Activated naive CD8-positive, alpha-beta T cell treated with anti-CD3 and anti-CD28 coated beads for 36 hours (primary cell): ENCODE results near the gene ZBTB20. TPM values are rescaled to one million over a fixed set of nuclear protein-coding genes. Genes with fewer than 3 reads are reported as not detected.
"Not testable (repeated sequence)": the region's sequence is repeated elsewhere in the genome, so short reads cannot be mapped to it uniquely, and the experiment has no call there.

Experiments used
- DNase-seq: peaks from one replicate; pipeline ENCODE4 v3.0.0; 2021
- H3K27ac Mint-ChIP-seq: one replicate; pipeline ENCODE4 v1.8.0; 2022; ENCODE audit warnings: mild to moderate bottlenecking, moderate library complexity, mixed read lengths
- H3K27me3 Mint-ChIP-seq: one replicate; pipeline ENCODE4 v1.8.0; 2022; ENCODE audit warnings: mild to moderate bottlenecking, mixed read lengths
- H3K36me3 Mint-ChIP-seq: one replicate; pipeline ENCODE4 v1.8.0; 2021; ENCODE audit warnings: mild to moderate bottlenecking, mixed read lengths
- H3K4me1 Mint-ChIP-seq: one replicate; pipeline ENCODE4 v1.8.0; 2021; ENCODE audit warnings: mixed read lengths
- H3K4me3 Mint-ChIP-seq: one replicate; pipeline ENCODE4 v1.8.0; 2022; ENCODE audit warnings: mild to moderate bottlenecking, moderate library complexity, mixed read lengths
- H3K9me3 Mint-ChIP-seq: one replicate; pipeline ENCODE4 v1.8.0; 2022; ENCODE audit warnings: mixed read lengths
- total RNA-seq, 2 experiments: library from RNA; stranded (reverse); gene quantifications; one replicate each; pipeline ENCODE4 v1.2.3, GENCODE V29; 2021

ZBTB20 gene
- total RNA-seq, 2 experiments from 2014 or later, result 3.5 to 4.5 TPM

DNA sequence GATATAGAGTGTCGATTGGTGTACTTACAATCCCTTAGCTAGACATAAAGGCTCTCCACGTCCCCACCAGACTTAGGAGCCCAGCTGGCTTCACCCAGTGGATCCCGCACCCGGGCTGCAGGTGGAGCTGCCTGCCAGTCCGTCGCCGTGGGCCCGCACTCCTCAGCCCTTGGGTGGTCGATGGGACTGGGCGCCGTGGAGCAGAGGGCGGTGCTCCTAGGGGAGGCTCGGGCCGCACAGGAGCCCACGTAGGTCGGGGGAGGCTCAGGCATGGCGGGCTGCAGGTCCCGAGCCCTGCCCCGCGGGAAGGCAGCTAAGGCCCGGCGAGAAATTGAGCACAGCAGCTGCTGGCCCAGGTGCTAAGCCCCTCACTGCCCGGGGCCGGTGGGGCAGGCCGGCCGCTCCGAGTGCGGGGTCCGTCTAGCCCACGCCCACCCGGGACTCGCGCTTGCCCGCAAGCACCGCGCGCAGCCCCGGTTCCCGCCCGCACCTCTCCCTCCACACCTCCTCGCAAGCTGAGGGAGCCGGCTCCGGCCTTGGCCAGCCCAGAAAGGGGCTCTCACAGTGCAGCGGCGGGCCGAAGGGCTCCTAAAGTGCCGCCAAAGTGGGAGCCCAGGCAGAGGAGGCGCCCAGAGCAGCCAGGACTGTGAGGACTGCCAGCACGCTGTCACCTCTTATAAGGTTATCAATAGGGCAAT, 334.4 kb downstream of the ZBTB20 start:
- DNase-seq, H3K27ac Mint-ChIP-seq, H3K4me3 Mint-ChIP-seq, H3K4me1 Mint-ChIP-seq, H3K27me3 Mint-ChIP-seq, H3K9me3 Mint-ChIP-seq: not testable (repeated sequence)
- H3K36me3 Mint-ChIP-seq, result peaks cover 20% of the 10 kb centered on the region

DNA sequence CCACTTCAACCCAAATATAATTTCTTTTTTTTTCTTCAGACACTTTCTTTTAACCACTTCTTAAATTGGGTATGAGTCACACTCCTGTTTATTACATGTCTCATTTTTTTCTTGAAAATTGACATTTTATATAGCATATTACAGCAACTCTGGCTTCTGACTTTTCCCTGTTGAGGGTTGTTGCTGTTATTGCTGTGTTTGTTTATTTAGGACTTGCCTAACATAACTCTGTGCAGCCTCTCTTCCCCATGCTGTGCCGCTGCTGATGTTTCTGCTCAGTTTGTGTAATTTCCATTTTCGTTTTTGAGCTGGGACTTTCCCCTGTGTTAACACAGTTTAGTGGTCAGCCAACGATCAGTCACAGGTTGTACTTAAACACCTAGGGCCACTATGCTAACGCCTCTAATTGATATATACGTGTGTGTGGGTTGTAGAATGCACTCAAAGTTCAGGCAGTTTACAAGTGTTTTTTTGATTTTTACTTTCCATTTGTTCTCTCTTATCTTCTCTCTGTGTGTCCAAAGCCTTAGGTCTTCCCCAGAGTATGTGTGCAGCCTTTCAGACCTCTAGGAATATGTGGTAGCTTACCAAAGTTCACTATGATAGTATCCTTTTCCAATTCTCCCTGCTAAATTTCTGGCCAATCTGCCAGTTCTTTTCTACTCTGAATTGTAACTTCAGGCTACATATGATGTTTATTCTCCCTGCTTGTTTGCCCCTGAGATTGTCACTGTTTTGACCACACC, 337.2 kb downstream of the ZBTB20 start:
- H3K27ac Mint-ChIP-seq, result peak overlapping the region; percentile 46
- peaks cover 7% of the 10 kb centered on the region for H3K4me1 Mint-ChIP-seq
- H3K27me3 Mint-ChIP-seq, result no peaks in the 10 kb centered on the region
- peak; percentile 7 for DNase-seq
- peaks cover 8% of the 10 kb centered on the region for H3K9me3 Mint-ChIP-seq
- H3K36me3 Mint-ChIP-seq, result peaks cover 24% of the 10 kb centered on the region
- peak overlapping the region; percentile 18 for H3K4me3 Mint-ChIP-seq

DNA sequence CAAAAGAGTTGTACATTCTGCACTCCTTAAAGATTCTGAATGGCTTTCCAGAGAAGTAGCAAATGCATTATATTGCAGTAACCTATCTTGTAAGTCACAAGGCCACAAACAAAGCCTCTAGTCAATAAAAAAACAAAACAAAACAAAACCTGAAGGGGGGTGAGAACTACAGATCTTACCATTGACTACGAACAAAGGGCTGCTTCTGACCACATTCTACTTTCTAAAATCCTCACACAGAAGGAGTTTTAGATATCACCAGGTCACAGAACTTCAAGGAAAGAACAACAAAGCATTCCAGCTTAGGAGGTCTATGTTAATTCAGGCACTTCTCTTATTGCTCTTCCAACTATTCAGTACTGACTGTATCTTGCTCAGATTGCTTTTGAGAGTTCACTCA, 343.0 kb downstream of the ZBTB20 start:
- Mint-ChIP-seq H3K36me3 (peaks cover 19% of the 10 kb centered on the region), H3K9me3 (peaks cover 2% of the 10 kb centered on the region), H3K27me3 (no peaks in the 10 kb centered on the region), H3K4me1 (peaks cover 16% of the 10 kb centered on the region), H3K27ac (no peak overlapping the region), H3K4me3 (no peak overlapping the region)
- DNase-seq, result no peak

DNA sequence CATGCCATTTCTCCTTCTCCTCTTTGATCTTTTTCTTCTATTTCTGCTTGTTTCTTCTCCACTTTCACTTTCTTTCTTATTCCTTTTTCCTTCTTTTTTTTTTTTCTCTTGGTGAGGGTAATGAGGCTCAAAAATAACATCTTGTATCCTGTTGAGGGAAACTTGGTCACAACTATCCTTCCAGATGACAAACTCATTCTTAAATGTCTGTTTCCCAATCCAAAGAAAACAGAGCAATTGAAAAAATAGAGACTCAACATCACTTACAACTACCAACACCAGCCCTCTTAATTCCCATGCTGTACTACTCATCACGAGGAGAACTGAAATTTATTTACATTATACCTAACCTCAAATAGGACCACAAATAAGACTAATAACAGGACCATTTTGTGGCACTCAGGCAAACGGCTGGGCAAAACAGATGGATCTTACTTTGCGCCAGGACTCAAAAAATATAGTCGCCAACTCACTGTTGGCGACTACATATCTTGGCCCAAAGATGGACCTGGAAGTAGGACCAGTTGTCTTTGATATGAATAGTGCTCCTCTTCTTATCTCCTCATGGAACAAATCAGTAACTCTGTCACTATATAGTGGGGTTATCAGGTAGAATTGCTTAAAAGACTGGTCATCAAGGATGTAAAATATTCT, 343.9 kb downstream of the ZBTB20 start:
- Mint-ChIP-seq H3K9me3 (peaks cover 2% of the 10 kb centered on the region), H3K36me3 (peaks cover 21% of the 10 kb centered on the region), H3K4me3 (no peak overlapping the region), H3K4me1 (peaks cover 18% of the 10 kb centered on the region), H3K27ac (no peak overlapping the region), H3K27me3 (no peaks in the 10 kb centered on the region)
- no peak for DNase-seq

DNA sequence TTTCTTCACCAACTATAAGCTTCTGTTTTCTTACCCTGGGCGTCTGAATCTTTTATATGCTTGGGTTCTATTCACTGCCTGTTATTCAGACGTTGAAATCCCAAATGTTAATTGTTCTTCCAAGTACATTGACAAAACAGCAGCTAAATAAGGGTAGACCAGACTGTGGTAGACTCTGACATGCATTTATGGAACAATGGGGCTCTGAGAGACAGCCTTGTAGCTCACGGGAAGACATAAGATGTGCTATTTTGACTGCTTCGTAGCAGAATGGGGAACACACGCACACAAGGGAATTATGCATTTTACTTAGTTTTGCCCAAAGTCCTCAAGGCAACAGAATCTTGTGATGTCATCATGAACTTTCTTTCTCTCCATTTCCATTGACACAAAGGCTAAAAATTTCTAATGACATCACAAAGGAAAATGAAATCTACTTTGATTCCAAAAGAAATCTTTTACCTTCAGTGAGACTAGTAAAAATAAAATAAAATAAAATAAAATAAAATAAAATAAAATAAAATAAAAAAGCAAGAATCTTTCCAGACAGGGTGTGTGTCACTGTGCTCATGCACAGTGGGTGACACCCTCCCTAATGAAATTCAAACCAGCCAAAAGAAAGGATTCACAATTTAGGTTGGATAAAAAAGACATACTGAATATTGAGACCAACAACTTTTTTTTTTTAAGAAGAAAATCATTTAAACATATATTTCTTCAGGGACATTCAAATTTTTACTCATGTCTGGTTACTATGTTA, 346.6 kb downstream of the ZBTB20 start:
- Mint-ChIP-seq H3K27ac (no peak overlapping the region), H3K27me3 (no peaks in the 10 kb centered on the region), H3K9me3 (no peaks in the 10 kb centered on the region), H3K4me3 (no peak overlapping the region), H3K36me3 (peaks cover 21% of the 10 kb centered on the region), H3K4me1 (peaks cover 20% of the 10 kb centered on the region)
- DNase-seq, result no peak

DNA sequence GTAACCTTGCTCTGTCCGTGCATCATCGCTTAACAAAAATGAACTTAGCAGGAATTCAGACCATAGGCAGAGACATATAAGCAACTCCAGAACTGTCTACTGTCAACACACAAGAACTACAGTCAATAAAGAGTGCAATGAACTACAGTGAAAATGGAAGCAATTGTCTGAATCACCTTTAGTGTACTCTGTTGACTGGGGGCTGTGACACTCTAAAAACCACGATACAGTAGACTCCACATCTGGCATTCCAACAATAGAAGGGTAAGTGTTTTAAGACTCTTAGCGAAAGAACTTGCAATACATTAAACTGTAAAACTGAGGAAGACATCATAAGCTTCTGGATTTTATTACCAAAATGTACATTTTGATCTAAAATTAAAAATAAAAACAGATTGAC, 347.3 kb downstream of the ZBTB20 start:
- no peak for DNase-seq
- no peak overlapping the region for H3K4me3 Mint-ChIP-seq
- H3K4me1 Mint-ChIP-seq, result peaks cover 20% of the 10 kb centered on the region
- no peak overlapping the region for H3K27ac Mint-ChIP-seq
- H3K36me3 Mint-ChIP-seq, result peaks cover 19% of the 10 kb centered on the region
- no peaks in the 10 kb centered on the region for H3K9me3 Mint-ChIP-seq
- no peaks in the 10 kb centered on the region for H3K27me3 Mint-ChIP-seq

DNA sequence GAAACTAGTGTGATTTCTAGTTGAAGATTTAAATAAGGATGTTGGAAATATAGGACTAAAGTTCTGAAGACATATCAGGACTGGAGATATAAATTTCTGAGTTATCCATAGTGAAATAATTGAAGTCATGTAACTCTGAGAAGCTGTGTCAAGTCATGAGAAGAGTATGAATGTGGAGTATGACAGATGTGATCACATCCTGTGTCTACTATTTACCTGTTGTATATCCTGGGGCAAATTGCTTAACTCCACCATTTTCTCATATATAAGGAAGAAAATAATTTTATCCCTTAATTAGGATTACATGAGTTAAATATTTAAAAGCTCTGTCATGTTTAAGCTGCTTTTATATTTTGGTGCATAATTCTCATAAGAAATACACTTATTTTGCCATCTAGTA, 350.3 kb downstream of the ZBTB20 start:
- no peak overlapping the region for H3K27ac Mint-ChIP-seq
- no peaks in the 10 kb centered on the region for H3K27me3 Mint-ChIP-seq
- H3K4me1 Mint-ChIP-seq, result peaks cover 14% of the 10 kb centered on the region
- peaks cover 19% of the 10 kb centered on the region for H3K36me3 Mint-ChIP-seq
- H3K9me3 Mint-ChIP-seq, result no peaks in the 10 kb centered on the region
- DNase-seq, result no peak
- H3K4me3 Mint-ChIP-seq, result no peak overlapping the region

DNA sequence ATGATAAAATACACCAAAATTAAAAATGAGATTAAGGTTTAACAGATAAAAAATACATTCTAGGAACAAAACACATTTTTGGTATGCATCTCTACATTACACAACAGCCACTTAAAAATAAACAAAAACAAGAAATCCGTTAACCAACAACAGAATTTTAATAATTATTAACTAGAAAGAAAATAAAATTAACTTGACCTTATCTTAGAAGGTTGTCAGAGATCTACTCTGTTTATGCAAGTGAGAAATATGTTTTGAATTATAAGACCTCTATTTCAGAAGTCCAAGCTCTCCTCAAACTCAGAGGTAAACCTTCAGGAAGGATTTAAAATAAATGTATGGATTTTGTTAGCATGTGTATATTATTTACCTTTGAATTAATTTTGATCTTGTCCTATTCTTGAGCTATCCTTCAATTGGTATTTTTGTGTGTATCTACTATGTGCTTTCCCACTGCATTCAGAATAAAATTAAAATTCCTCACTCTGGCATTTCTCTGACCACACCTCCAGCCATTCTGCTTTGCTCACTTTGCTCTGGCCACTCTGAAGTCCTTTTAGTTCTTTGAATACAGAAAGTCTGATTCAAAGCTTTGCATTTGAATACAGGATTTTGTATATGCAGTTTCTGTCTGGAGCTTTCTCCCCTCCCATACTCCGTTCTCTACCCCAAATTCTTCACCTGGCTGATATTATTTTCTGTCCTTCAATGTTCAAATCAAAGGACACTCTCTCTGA, 352.0 kb downstream of the ZBTB20 start:
- H3K27ac Mint-ChIP-seq, result no peak overlapping the region
- no peak for DNase-seq

DNA sequence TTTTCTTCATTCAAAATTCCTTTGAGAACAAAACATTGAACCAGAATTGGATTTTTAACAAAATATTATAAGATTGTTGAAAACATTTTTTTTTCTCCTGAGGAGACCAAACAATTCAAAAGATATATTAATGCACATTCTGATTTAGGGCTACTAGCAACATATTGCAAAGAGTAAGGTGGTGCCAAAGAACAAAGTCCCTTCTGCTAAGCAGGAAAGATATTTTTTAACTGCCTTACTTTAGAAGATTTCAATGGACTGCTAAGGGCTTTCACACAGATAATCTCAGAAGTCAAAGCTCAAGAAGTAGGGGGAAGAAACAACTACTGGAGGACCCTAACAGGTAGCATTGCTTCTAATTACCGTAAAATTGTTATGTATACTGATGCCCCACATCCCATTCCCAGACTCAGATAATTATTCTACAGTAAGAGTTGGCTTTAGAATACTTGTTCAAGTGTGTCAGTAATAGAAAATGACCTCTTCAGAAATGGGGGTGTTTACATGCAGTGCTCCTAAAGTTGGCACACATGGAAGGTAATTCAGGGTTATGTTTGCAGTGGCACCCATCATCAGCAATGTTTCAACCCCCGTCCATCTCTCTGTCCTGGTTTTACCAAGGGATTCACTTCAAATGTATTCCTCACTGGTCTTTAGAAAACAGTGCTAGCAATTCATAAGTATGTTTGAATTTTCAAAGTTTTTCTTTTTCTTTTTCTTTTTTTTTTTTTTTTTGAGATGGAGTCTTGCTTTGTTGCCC, 354.7 kb downstream of the ZBTB20 start:
- Mint-ChIP-seq H3K27ac (no peak overlapping the region), H3K9me3 (peaks cover 6% of the 10 kb centered on the region), H3K36me3 (peaks cover 11% of the 10 kb centered on the region), H3K27me3 (no peaks in the 10 kb centered on the region), H3K4me1 (peaks cover 21% of the 10 kb centered on the region), H3K4me3 (no peak overlapping the region)
- no peak for DNase-seq

More for the DNA sequence above, 352.0 kb downstream of the ZBTB20 start:
- Mint-ChIP-seq H3K4me1 (peaks cover 20% of the 10 kb centered on the region), H3K9me3 (no peaks in the 10 kb centered on the region), H3K36me3 (peaks cover 16% of the 10 kb centered on the region), H3K4me3 (no peak overlapping the region), H3K27me3 (no peaks in the 10 kb centered on the region)

DNA sequence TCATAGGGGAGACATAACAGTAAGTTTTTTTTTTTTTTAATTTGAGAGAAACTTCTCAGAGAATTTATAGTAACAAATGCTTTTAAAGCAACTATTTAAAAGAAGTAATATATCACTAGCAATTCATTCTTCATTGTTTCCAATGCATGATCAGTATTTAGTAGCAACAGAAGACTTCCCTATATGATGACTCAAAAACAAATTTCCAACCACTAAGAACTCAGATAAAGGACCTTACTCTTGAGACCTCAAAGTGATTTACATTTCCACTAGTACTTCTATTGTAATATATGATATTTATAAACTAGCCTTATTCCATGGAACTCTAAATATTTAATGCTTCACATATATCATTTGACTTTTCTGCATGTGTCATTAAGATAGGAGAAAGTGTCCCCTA, 356.3 kb downstream of the ZBTB20 start:
- Mint-ChIP-seq H3K27me3 (no peaks in the 10 kb centered on the region), H3K4me3 (no peak overlapping the region), H3K4me1 (peaks cover 19% of the 10 kb centered on the region), H3K27ac (no peak overlapping the region), H3K36me3 (peaks cover 11% of the 10 kb centered on the region), H3K9me3 (peaks cover 6% of the 10 kb centered on the region)
- no peak for DNase-seq

DNA sequence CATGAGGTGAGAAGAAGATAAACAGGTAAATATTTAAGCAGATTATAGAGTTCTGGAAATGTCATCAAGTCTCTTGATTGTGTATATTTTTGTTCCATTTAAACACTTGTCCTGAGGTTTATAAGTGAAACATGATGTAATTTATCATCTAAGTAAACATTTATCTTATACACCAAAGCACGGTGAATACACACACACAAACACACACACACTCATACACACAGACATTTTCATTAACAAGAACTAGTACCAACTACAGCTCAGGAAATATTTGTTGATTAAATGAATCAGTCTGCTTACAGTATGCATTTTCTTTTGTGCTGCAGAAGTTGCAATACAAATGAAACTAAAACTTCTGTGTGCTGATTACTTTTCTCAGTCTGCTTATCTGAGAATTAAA, 357.3 kb downstream of the ZBTB20 start:
- no peak for DNase-seq
- peaks cover 6% of the 10 kb centered on the region for H3K9me3 Mint-ChIP-seq
- no peak overlapping the region for H3K27ac Mint-ChIP-seq
- H3K4me3 Mint-ChIP-seq, result no peak overlapping the region
- peaks cover 11% of the 10 kb centered on the region for H3K36me3 Mint-ChIP-seq
- H3K4me1 Mint-ChIP-seq, result peaks cover 19% of the 10 kb centered on the region
- no peaks in the 10 kb centered on the region for H3K27me3 Mint-ChIP-seq

DNA sequence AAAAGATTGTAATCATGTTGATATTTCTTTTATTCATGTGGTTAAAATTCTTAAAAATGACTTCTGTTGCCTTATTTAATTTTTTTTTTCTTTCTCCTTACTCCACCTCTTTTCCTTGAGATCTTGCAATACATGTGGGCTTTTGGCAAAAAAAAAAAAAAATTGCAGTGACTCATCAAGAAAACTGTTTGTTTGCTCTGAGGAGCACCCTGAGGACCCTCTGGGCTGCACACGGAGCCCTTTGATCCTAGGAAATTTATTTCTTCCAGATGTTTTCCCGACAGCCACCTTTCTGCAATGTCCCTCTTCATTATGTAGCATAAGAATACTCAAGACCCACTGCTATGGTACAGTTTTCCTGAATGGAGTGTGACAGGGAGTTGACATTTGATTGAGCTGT, 371.7 kb downstream of the ZBTB20 start:
- Mint-ChIP-seq H3K9me3 (peaks cover 30% of the 10 kb centered on the region), H3K36me3 (peaks cover 39% of the 10 kb centered on the region), H3K27me3 (no peaks in the 10 kb centered on the region), H3K4me3 (no peak overlapping the region), H3K4me1 (no peaks in the 10 kb centered on the region), H3K27ac (no peak overlapping the region)
- DNase-seq, result no peak

DNA sequence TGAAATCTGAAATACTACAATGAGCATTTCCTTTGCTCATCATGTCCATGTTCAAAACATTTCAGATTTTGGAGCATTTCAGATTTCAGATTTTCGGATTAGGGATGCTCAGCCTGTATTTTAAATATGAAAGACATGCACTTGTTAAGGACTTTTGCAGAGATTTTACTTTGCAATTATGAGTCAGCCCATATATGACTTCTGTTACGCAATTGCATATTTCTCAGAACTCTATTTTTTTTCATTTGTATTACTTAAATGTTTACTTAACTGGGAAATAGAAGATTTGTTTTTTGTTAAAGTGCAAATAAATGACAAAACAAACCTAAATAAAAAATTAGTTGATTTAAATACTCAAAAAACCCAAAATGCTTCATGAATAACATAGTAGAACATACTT, 376.2 kb downstream of the ZBTB20 start:
- DNase-seq, result no peak
- no peak overlapping the region for H3K27ac Mint-ChIP-seq
- peaks cover 9% of the 10 kb centered on the region for H3K4me1 Mint-ChIP-seq
- H3K36me3 Mint-ChIP-seq, result peaks cover 35% of the 10 kb centered on the region
- no peaks in the 10 kb centered on the region for H3K27me3 Mint-ChIP-seq
- H3K4me3 Mint-ChIP-seq, result no peak overlapping the region
- peaks cover 30% of the 10 kb centered on the region for H3K9me3 Mint-ChIP-seq

DNA sequence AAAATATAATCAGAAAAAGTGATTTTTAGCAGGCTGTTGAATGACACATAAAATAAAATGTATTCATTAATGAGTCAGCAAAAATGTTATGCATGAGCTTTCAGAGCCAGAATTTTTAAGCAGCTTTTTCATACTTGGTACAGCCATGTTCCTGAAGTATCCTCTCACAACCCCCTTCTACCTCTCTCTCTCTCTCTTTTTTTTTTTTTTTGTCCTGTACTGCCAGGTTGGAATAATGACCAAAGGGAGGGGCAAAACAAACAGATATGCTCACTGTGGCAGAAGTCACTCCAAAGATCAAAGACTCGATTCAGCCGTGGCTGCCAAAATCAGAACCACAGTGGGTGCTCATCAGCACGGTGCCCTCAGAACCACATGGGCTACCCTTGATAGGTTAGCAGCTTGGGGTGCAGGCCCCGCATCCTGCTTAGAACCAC, 383.0 kb downstream of the ZBTB20 start:
- H3K4me3 Mint-ChIP-seq, result no peak overlapping the region
- no peak for DNase-seq
- H3K4me1 Mint-ChIP-seq, result peaks cover 32% of the 10 kb centered on the region
- H3K36me3 Mint-ChIP-seq, result peaks cover 5% of the 10 kb centered on the region
- H3K9me3 Mint-ChIP-seq, result no peaks in the 10 kb centered on the region
- H3K27ac Mint-ChIP-seq, result no peak overlapping the region
- H3K27me3 Mint-ChIP-seq, result no peaks in the 10 kb centered on the region
